GM19328 (cell line): ENCODE results near the gene FITM2.
"Not testable (repeated sequence)": the region's sequence is repeated elsewhere in the genome, so short reads cannot be mapped to it uniquely, and the experiment has no call there.

Source experiments
- ATAC-seq: cut with Tn5 transposase; IDR thresholded peaks from one replicate; pipeline ENCODE4 v1.9.1; 2021; ENCODE audit warnings: mild to moderate bottlenecking, moderate library complexity; ENCODE audit not compliant: unreplicated experiment

The FITM2 gene

DNA sequence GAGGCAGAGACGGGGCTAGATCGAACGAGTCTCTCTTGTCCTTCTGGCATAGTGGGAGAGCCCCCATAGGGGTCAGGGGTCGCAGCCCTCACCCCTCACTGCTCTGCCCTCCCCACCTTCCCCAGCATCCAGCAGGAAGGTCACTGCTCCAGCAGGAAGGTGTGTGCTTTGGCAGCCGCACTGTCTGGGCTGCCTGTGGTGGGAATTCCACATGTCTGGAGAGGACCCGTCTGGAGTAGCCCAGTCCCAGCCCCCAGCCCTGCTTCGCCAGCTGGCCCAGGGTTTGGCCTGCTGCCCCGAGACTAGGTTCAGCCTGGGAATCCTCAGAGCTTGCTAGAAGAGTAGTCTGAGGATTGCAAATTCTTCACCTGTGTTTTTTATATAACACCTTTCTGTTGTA is 23.3 kb upstream of the FITM2 start:
- ATAC-seq = no peak

DNA sequence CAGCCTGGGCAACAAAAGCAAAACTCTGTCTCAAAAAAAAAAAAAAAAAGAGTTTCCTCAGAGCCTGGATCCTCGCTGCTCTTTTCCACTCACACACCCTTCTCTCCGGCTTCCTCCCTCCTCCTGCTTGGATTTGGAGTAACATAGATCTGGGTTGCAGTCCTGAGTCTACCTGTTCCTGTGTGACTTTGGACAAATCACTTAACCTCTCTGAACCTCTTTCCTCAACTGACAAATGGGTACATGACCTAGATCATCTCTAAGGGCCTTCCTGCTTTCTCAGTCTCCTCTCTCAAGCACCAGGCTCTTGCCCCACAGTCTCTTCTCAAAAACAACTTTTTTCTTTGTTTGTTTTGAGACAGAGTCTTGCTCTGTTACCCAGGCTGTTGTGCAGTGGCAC is 20.2 kb upstream of the FITM2 start:
- ATAC-seq = no peak

DNA sequence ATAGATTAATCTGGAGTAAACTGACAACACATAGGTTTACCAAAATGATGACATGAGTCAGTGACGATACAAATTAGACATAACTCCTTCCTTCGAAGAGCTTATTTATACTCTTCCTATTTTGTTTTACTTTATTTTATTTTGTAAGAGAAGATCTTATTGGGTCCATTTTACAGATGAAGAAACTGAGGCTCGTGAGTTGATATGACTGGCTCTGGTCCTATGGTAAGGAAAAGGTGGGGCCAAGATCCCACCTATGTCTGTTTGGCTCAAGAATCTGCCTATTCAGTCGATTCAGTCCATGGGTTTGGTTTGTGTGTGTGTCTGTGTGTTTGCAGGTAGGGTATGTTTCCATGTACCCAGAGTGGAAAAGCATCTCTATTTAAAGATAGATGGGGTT is 17.4 kb upstream of the FITM2 start:
- ATAC-seq = no peak

DNA sequence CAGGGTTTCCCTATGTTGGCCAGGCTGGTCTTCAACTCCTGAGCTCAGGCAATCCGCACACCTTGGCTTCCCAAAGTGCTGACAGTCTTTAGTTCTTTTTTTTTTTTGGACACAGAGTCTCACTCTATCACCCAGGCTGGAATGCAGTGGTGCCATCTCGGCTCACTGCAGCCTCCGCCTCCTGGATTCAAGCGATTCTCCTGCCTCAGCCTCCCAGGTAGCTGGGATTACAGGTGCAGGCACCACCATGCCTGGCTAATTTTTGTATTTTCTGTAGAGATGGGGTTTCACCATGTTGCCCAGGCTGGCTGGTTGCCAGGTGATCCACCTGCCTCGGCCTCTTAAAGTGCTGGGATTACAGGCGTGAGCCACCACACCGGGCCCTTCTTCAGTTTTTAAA is 16.7 kb upstream of the FITM2 start:
- not testable (repeated sequence) for ATAC-seq

DNA sequence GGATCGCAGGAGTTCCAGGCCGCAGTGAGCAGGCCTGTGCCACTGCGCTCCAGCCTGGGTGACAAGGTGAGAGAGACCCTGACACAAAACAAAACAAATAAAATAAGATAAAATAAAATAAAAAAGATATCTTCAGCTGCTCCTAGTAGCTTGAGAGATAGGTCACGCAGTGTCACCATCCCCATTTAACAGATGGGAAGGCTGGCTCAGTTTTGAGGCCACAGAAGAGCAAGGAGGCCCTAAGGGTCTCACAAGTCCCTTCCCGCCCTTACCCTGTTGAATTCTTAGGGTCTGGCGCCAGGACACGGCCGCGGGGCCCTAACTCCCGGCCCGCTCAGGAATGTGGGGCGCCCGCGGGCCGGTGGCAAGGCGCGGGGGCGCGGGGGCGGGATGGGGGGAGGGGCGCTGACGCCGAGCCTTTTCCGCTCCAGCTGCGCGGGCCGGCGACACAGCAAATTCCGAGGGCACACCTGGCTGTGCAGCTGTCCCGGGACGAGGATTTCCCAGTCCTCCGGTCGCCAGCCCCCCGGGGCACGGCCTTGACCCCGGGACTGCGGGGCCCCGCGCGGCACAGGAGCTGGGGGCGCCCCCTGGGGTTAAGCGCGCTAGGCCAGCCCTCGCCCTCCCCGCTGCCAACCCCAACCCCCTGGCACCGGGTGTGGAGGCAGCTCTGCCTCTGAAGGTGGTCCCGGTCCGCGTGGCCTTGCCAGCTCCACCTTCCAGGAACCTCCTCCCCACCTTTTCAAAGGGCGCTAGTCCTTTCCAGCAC is 15.6 kb upstream of the FITM2 start:
- ATAC-seq = no peak

DNA sequence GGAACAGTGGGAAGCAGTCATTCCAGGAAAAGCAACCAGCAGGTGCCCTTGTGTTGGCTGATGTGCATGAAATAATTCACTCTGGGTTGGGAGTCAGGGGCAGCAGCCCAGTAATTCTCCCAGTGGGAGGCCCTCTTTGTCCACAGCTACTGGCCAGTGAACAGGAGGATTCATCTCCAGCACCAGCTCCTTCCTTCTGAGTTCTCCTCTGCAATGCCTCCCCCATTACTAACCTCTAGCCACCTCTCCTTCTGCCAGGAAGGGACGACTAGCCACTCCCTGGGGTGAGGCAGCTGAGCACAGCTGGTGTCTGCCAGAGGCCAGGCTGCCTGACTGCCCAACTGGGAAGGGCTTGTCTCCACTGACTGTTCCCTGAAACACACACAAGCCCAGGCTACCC is 13.3 kb upstream of the FITM2 start:
- ATAC-seq = no peak

DNA sequence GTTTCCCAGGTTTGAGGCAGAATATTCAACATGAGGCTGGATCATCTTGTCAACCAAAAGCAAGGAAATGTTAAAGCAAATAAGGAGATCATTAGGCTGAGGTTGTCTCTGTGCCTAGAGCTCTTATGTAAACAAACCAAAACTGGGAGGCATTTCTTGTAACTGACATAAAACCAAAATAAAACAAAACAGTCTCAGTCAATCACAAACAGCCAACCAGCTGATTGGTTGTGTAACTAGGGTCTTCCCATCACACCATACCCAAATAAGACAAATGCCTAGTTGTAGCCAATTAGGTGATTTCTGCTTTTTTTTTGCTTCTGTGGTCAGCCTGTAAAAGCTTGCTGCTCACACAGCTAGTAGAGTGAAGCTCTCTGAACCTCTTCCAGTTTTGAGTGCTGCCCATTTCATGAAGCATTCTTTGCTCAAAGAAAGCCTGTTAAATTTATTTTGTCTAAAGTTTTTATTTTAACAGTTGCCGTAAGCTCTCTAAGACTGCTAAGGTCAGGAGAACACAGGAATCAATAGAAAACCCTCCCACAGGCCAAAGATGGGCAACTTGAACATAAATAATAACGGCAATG is 8.9 kb upstream of the FITM2 start:
- ATAC-seq = no peak

DNA sequence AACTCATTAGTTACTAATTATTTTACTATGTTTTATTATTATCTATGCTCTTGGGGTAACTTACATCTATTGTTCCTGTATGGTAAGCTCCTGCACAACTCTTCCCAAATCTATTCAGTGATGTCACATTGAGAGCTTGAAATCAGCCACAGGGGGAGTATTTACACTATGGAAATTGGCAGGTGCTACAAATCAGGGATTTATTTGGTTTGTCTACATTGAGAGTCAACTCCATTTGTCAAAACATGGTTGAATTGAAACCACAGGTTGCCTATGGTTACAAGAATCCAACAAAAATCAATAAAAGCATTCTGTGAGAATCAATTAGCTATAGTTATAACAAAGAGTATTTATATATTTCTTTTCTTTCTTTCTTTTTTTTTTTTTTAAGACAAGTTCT is 3.9 kb upstream of the FITM2 start:
- no peak for ATAC-seq

DNA sequence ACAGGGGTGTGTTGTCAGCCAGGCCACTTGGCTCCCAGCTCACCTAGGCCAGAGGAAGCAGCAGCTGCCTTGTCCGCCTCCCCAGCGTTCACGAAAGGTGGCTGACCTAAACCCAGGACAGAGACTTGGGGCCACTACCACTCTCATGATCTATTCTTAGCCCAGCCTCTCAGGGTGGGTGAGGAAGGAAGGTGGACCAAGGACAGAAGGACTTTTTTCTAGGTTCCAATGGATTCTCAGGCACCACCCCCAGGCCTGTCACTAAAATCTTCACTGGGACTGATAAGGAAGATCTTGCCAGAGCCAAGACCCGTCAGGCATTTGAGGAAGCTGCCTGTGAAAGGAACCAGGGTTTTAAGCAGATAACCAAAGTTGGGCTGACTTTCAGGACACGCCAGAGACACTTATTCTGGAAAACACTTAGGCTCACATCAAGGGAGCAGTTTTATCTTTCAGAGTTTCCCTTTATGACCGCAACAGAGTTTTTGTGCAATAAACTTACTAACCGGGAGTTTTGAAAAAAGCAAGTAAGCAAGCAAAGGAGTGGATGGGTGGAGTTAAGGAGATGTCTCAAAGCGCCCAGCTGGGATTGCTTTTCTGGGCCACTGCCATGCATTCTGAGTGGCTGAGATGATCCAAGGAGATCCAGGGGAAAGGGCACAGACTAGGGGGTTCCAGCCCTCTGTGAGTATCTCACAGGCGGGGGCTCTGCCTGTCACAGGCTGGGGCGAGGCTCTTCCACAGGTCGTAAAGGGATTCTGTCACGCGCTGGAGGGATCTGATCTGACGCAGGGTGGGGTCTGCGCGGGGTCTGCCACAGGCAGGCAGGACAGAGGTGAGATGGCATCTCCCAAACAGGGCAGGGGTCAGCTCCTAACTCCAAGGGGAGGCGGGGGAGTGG is 989 bp downstream of the FITM2 start:
- ATAC-seq = no peak

DNA sequence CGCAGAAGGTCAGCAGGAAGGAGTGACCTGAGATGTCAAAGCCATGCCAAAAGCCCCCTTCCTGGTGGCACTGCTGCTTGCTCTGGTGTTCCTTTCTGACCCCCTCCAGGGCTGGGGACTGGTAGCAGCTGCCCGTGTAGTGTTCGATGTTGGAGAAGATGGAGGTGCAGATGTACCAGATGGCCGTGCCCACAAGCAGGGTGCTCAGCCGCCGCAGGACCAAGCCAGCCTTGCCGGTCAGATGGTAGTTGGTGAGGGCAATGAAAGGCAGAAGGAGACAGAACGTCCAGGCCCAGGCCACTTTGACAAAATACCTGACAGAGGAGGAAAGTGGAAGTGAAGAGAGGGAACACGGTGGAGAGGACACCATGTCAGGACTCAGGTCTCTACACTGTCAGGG is 4.1 kb downstream of the FITM2 start:
- ATAC-seq = no peak

DNA sequence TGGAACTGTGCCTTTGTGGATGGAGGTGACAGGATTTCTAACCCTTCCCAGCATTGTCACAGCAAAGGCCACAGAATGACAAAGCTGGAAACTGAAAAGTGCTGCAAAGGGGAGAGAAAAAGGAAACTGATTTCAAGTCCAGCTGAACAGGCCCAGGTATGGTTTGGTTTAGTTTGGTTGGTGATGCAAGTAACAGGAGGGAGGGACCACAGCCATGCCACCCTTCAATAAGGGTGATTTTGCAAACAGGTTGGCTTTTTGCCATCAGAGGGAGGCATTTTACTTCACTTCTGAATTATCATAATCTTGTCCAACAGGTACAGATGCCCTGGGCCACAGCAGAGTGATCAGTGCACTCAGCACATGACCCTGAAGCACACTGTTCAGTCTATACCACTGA is 6.6 kb downstream of the FITM2 start:
- ATAC-seq = no peak

DNA sequence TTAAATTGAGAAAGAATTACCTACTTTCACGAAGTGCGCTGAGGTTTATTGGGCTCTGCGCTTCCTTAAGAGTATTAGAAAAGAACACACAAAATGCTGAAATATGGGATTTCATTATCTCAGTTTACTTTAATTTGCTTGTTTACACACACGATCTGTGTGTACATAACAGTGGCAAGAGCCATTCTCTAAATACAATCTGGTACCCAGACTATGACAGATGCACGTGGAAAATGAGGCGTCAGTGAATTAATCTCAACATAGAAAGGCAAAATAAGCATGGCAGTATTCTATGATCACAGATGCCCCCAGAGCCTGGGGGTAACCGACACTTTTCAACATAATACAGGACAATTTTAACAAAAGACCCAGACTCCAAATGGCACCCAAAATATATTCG is 8.3 kb downstream of the FITM2 start:
- no peak for ATAC-seq

DNA sequence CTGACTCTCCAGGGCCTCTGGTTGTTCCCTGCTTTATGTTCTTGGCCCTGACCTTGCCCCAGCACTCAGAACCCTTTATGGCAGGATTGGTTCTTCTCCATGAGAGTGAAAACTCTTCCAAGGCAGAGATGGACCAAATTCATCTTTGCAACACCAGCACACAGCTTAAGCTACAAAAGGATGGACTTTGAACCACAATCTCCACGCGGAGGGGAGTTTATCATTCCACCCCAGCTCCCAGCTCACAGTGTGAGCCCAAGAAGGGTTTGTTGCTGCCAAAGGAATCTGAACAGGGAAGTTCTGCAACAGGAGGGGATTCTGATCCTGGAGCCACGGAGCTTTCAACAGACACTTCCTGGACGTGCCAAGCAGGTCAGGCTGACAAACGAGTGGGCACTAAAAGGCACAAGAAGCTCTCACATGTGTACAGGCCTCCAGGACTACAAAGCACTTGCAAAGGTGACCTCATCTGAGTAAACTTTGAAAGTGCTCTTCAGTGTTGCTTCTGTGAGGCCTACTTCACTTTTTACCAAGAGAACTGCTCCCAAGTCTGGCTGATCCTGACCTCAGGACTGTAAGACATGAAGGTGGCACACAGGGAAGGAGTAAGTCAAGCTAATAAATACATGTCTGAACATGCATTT is 8.9 kb downstream of the FITM2 start:
- no peak for ATAC-seq

DNA sequence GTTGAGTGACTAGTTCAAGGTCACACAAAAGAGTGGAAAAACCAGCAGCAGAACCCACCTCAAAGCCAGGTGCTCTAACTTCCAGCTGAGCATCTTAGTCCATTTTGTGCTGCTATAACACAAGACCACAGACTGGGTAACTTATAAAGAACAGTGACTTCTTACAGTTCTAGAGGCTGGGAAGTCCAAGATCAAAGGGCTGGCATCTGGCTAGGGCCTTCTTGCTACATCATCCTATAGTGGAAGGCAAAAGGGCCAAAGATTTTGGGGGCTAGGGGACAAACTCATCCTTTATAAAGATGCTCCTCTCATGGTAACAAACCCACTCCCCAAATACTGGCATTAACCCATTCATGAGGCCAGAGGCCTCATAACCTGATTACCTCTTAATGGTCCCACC is 9.7 kb downstream of the FITM2 start:
- no peak for ATAC-seq

DNA sequence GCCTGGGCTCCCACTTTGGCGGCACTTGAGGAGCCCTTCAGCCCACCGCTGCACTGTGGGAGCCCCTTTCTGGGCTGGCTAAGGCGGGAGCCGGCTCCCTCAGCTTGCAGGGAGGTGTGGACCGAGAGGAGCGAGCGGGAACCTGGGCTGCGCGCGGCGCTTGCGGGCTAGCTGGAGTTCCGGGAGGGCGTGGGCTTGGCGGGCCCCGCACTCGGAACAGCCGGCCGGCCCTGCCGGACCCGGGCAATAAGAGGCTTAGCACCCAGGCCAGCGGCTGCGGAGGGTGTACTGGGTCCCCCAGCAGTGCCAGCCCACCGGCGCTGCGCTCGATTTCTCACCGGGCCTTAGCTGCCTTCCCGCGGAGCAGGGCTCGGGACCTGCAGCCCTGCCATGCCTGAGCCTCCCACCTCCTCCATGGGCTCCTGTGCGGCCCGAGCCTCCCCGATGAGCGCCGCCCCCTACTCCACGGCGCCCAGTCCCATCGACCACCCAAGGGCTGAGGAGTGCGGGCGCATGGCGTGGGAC is 11.9 kb downstream of the FITM2 start:
- not testable (repeated sequence) for ATAC-seq

DNA sequence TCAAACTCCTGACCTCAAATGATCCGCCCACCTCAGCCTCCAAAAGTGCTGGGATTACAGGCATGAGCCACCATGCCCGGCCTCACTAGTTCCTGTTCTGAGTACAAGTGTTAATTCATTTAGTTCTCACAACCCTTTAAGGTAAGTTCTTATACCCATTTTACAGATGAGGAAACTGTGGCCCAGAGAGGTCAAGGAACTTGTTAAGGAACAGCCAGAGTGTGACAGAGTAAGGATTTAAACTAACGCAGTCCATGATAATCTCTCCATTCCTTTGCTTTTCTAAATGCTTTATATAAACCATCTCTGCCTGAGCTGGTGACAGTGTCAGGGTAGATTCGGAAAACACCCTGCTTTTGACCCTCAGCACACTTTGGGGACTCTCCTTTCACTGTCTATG is 13.3 kb downstream of the FITM2 start:
- ATAC-seq = no peak

DNA sequence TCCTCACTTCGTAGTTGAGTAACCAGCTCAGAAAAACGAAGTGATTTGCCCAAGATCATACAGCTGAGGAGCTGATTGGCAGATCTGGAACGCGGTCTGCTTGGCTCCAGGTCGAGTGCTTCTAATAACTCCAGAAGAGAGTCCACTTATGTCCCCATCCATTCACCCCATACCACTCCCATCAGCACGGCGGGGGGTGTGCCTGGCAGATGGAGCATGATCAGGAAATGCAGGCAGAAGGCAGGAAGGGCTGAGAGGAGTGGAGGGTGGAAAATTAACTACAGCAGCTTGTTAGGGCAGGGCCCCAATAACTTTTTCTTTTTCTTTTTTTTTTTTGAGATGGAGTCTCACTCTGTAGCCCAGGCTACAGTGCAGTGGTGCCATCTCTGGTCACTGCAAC is 15.0 kb downstream of the FITM2 start:
- no peak for ATAC-seq

DNA sequence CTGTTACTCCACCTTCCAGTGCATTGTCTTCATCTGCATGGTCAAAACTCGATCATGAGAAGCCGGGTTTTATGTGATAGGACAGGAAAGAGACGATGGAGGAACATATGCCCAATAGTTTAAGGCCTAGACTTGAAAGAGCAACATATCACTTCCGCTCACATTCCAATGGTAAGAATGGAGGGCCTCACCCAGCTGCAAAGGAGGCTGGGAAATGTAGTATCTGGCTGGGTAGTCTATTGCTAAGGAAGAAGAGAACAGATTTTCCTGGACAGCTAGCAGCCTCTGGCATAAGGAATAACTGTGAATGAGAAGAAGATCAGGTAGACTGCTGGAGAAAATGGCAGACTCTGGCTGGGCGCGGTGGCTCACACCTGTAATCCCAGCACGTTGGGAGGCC is 19.2 kb downstream of the FITM2 start:
- no peak for ATAC-seq

DNA sequence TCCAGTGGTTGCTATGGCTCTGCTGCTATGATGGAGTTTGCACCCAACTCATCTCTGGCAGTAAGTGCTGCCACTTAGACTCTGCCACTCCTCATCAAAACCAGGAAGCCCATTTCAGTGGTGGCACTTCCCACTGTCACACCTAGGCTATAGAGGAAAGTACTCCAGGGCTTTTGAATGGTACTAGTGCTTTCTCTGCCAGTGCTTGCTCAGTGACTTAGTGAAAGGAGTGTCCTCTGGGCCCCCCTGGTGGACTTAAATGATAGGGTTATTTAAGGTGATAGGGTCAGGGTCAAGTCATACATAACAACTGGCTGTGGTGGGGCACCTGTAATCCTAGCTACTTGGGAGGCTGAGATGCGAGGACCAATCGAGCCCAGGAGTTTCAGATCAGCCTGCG is 22.8 kb downstream of the FITM2 start:
- no peak for ATAC-seq

DNA sequence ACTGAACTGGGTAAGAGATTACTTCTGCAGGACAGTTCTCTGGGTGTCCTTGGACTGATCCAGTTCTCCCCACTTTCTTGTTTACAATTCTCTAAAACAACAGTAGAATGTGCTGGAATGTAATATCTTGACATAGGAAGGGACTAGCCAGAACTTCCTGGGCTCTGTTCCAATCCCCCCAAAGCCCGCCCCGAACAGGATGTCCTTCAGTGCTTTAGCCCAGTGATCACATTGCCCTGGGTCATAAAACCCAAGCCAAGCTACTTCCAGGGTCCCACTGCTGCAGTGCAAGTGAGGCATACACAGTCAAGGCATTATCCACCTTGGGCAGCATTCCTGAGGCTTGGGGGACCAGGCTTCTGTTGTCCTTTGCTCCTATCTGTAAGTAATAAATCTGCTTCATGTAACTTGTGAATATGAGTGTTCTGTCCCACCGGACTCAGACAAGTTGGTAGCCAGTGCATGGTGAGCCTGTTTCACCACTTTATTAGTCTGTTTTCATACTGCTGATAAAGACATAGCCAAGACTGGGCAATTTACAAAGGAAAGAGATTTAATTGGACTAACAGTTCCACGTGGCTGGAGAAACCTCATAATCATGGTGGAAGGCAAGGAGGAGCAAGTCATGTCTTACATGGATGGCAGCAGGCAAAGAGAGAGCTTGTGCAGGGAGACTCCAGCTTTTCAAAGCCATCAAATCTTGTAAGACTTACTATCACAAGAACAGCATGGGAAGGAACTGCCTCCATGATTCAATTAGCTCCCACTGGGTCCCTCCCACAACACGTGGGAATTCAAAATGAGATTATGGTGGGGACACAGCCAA is 23.5 kb downstream of the FITM2 start:
- no peak for ATAC-seq
